WTC11 (cell line): ENCODE results near the gene NCOA1.
"Not testable (repeated sequence)": the region's sequence is repeated elsewhere in the genome, so short reads cannot be mapped to it uniquely, and the experiment has no call there.

Source experiments
- CTCF ChIP-seq: fragments of 200-600 bp; IDR thresholded peaks from 2 replicates; pipeline ENCODE4 v1.8.0; 2022; ENCODE audit warnings: antibody characterized with exemption
- MAX ChIP-seq: sonication (generic); formaldehyde crosslinking; IDR thresholded peaks from 2 replicates; pipeline ENCODE4 v1.8.0; 2022; ENCODE audit warnings: mild to moderate bottlenecking, missing genetic modification reagents

- not testable (repeated sequence) for TF ChIP-seq CTCF; MAX (CRISPR knock-in tag)
Measured at GRCh38 chr2:24532057-24532456, 41.0 kb downstream of the NCOA1 start.
